Measurements from ENCODE around the gene H1-8.

Gene H1-8

DNA sequence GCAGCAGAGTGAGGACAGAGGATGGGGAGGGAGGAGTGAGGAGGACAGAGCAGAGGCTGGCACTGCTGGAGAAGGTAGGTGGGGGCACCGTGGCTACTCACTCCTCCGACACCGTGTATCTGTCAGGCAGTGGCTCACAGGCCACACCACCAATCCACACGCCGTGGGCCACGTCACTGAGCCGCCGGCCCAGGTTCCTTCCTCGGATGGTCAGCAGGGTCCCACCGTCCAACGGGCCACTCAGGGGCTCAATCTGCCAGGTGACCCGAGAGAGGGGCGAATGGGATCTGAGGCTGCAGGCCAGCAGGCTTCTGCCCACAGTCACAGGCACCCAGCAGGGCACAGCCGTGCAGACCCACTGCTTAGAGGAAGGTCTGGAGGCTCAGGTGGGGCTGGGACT lies 30.5 kb downstream of the H1-8 start:
- Mint-ChIP-seq H3K27ac (no peak overlapping the region), H3K9me3 (no peaks in the 10 kb centered on the region), H3K36me3 (ENCODE audit: low read depth) (no peaks in the 10 kb centered on the region), H3K4me1 (ENCODE audit: low read depth) (peaks cover 4% of the 10 kb centered on the region), H3K27me3 (ENCODE audit: low read depth) (no peaks in the 10 kb centered on the region), H3K4me3 (no peak overlapping the region)
- DNase-seq (ENCODE audit: low spot score) = no peak

- peaks cover 4% of the 10 kb centered on the region for H3K4me1 Mint-ChIP-seq (ENCODE audit: low read depth)
- no peak overlapping the region for H3K4me3 Mint-ChIP-seq
- H3K27ac Mint-ChIP-seq = no peak overlapping the region
- no peaks in the 10 kb centered on the region for H3K27me3 Mint-ChIP-seq (ENCODE audit: low read depth)
- no peaks in the 10 kb centered on the region for H3K36me3 Mint-ChIP-seq (ENCODE audit: low read depth)
- no peaks in the 10 kb centered on the region for H3K9me3 Mint-ChIP-seq
- no peak for DNase-seq (ENCODE audit: low spot score)
Measured at GRCh38 chr3:129574206-129574605, 31.2 kb downstream of the H1-8 start.

GRCh38 chr3:129575233-129575996 lies 32.4 kb downstream of the H1-8 start:
- H3K4me1 Mint-ChIP-seq (ENCODE audit: low read depth) = peaks cover 4% of the 10 kb centered on the region
- H3K9me3 Mint-ChIP-seq = no peaks in the 10 kb centered on the region
- H3K36me3 Mint-ChIP-seq (ENCODE audit: low read depth) = no peaks in the 10 kb centered on the region
- H3K27me3 Mint-ChIP-seq (ENCODE audit: low read depth) = no peaks in the 10 kb centered on the region
- no peak for DNase-seq (ENCODE audit: low spot score)
- H3K4me3 Mint-ChIP-seq = no peak overlapping the region
- H3K27ac Mint-ChIP-seq = no peak overlapping the region

GRCh38 chr3:129575997-129576384 lies 33.0 kb downstream of the H1-8 start:
- Mint-ChIP-seq H3K4me1 (ENCODE audit: low read depth) (peaks cover 4% of the 10 kb centered on the region), H3K27me3 (ENCODE audit: low read depth) (no peaks in the 10 kb centered on the region), H3K27ac (no peak overlapping the region), H3K36me3 (ENCODE audit: low read depth) (no peaks in the 10 kb centered on the region), H3K4me3 (no peak overlapping the region), H3K9me3 (no peaks in the 10 kb centered on the region)
- no peak for DNase-seq (ENCODE audit: low spot score)

DNA sequence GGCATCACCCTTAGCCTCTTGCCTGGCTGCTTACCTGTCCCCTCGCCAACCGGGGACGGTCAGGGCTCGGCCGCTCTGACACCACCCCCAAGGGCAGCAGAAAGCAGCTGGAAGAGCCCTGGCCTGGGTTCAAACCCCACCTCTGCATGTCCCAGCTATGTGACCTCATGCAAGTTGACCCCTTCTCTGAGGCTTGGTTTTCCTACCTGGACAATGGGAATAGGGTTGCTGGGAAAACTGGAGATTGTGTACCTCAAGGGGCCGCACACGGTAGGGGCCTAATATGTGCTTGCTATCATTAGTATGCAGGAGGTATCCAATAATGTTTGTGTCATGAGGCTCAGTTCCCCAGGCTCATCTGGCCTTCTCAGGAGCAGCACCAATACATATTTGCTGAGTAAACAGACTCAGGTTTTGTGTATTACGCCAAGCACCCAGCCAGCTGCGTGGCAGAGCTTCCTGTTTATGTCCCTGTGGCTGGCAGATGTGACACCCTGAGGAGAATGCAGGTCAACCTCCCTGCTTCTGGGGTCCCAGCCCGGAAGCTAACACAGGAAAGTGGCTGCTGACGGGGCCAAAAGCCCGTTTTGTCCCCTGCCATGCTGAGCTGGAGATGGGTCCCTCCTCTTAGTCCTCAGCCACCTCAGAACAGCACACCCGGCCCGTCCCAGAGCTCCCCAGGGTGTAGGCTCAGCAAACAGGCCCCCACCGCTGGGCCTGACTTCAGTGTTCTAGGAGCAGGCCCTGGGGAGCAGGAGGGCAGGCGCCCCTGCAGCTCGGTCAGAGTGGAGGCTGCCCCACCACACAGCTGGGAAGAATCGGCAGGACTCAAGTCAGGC lies 33.8 kb downstream of the H1-8 start:
- peaks cover 4% of the 10 kb centered on the region for H3K4me1 Mint-ChIP-seq (ENCODE audit: low read depth)
- DNase-seq (ENCODE audit: low spot score) = no peak
- no peaks in the 10 kb centered on the region for H3K36me3 Mint-ChIP-seq (ENCODE audit: low read depth)
- H3K27me3 Mint-ChIP-seq (ENCODE audit: low read depth) = no peaks in the 10 kb centered on the region
- no peaks in the 10 kb centered on the region for H3K9me3 Mint-ChIP-seq
- no peak overlapping the region for H3K27ac Mint-ChIP-seq
- H3K4me3 Mint-ChIP-seq = no peak overlapping the region

- Mint-ChIP-seq H3K27me3 (ENCODE audit: low read depth) (no peaks in the 10 kb centered on the region), H3K27ac (no peak overlapping the region), H3K36me3 (ENCODE audit: low read depth) (no peaks in the 10 kb centered on the region), H3K4me1 (ENCODE audit: low read depth) (peaks cover 4% of the 10 kb centered on the region), H3K4me3 (no peak overlapping the region), H3K9me3 (no peaks in the 10 kb centered on the region)
- DNase-seq (ENCODE audit: low spot score) = no peak
Measured at GRCh38 chr3:129577366-129577765, 34.4 kb downstream of the H1-8 start.

GRCh38 chr3:129577925-129578786 lies 35.2 kb downstream of the H1-8 start:
- H3K27ac Mint-ChIP-seq = no peak overlapping the region
- H3K9me3 Mint-ChIP-seq = no peaks in the 10 kb centered on the region
- no peaks in the 10 kb centered on the region for H3K36me3 Mint-ChIP-seq (ENCODE audit: low read depth)
- no peak overlapping the region for H3K4me3 Mint-ChIP-seq
- H3K27me3 Mint-ChIP-seq (ENCODE audit: low read depth) = no peaks in the 10 kb centered on the region
- no peak for DNase-seq (ENCODE audit: low spot score)
- H3K4me1 Mint-ChIP-seq (ENCODE audit: low read depth) = peaks cover 4% of the 10 kb centered on the region

DNA sequence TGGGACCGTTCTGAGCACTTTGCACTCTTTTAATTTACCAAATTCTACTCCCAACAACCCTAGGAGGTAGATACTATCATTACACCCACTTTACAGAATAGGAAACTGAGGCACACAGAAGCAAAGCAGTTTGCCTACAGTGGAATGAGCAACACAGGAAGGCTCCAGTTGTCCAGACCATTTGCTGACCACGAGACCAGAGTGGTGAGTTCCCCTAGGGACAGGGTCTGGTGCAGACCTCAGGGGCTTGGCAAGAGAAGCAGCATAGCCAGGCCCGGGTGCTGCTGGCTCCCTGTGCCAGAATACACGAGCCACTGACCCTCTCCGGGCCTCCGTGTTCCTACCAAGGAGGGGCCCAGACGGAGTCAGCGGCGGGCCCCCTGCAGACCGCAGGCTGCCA lies 37.0 kb downstream of the H1-8 start:
- H3K27me3 Mint-ChIP-seq (ENCODE audit: low read depth) = no peaks in the 10 kb centered on the region
- H3K36me3 Mint-ChIP-seq (ENCODE audit: low read depth) = no peaks in the 10 kb centered on the region
- peaks cover 4% of the 10 kb centered on the region for H3K4me1 Mint-ChIP-seq (ENCODE audit: low read depth)
- no peak for DNase-seq (ENCODE audit: low spot score)
- H3K9me3 Mint-ChIP-seq = no peaks in the 10 kb centered on the region
- H3K4me3 Mint-ChIP-seq = no peak overlapping the region
- no peak overlapping the region for H3K27ac Mint-ChIP-seq

- Mint-ChIP-seq H3K27ac (no peak overlapping the region), H3K4me3 (no peak overlapping the region), H3K9me3 (no peaks in the 10 kb centered on the region), H3K4me1 (ENCODE audit: low read depth) (peaks cover 3% of the 10 kb centered on the region), H3K36me3 (ENCODE audit: low read depth) (no peaks in the 10 kb centered on the region), H3K27me3 (ENCODE audit: low read depth) (no peaks in the 10 kb centered on the region)
- no peak for DNase-seq (ENCODE audit: low spot score)
Measured at GRCh38 chr3:129581623-129582022, 38.6 kb downstream of the H1-8 start.

DNA sequence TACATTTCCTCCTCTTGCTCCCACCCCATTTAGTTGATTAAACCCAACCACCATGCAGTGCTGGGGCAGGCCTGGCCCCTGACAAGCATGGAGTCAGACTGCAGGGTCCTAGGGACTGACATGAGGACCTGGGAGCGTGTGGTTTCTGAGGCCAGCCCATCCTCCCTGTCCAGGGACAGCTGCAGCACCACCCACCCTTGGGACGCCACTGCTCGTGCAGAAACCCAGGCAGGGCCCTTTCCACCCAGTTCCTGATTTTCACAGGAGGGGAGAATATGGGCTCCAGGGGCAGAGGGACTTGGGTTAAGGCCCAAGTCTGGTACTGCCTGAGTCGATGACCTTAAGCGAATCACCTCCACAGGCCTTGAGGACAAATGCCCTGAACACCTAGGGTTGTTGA lies 39.8 kb downstream of the H1-8 start:
- no peak for DNase-seq (ENCODE audit: low spot score)
- Mint-ChIP-seq H3K4me1 (ENCODE audit: low read depth) (no peaks in the 10 kb centered on the region), H3K27me3 (ENCODE audit: low read depth) (no peaks in the 10 kb centered on the region), H3K9me3 (no peaks in the 10 kb centered on the region), H3K4me3 (no peak overlapping the region), H3K36me3 (ENCODE audit: low read depth) (no peaks in the 10 kb centered on the region), H3K27ac (no peak overlapping the region)

DNA sequence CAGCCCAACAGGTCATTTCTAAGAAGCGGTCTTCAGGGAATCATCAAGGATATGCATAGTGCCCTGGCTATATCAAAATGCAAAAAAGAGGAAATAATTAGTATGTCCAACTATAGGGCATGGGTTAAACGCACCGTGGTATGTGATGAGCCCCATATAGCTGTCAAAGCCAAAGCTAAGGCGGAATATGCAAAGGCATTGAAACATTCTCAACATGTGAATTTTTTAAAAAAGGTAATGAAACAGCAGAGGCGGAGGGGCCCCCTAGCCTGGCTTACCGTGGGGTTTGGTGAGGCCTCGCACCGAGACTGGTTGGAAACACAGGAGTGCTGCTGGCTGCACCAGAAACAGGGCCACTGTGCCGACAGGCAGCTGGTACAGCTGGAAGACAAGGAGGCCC lies 40.3 kb downstream of the H1-8 start:
- DNase-seq (ENCODE audit: low spot score) = no peak
- no peak overlapping the region for H3K27ac Mint-ChIP-seq
- no peaks in the 10 kb centered on the region for H3K27me3 Mint-ChIP-seq (ENCODE audit: low read depth)
- H3K36me3 Mint-ChIP-seq (ENCODE audit: low read depth) = no peaks in the 10 kb centered on the region
- no peak overlapping the region for H3K4me3 Mint-ChIP-seq
- H3K4me1 Mint-ChIP-seq (ENCODE audit: low read depth) = no peaks in the 10 kb centered on the region
- no peaks in the 10 kb centered on the region for H3K9me3 Mint-ChIP-seq

DNA sequence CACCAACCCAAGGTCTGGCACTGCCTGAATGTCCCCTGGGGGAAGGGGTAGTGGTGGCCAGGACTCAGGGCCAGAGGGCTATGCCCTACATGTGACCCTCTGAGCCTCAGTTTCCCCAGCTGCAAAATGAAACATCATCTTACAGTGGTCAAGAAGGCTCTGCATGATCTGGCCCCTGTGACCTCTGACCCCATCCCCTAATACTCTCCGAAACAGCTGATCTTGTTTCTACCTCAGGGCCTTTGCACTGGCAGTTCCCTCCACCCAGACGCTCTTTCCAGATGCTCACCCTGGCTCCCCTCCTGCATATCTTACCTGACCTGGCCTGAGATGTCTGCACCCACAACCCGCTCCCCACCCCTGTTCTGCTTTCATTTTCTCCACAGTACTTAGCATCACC lies 41.7 kb downstream of the H1-8 start:
- no peaks in the 10 kb centered on the region for H3K9me3 Mint-ChIP-seq

GRCh38 chr3:129585949-129586657 lies 43.1 kb downstream of the H1-8 start:
- H3K27me3 Mint-ChIP-seq (ENCODE audit: low read depth) = peaks cover 6% of the 10 kb centered on the region
- no peaks in the 10 kb centered on the region for H3K36me3 Mint-ChIP-seq (ENCODE audit: low read depth)
- no peaks in the 10 kb centered on the region for H3K9me3 Mint-ChIP-seq
- no peak overlapping the region for H3K4me3 Mint-ChIP-seq
- DNase-seq (ENCODE audit: low spot score) = no peak
- no peaks in the 10 kb centered on the region for H3K4me1 Mint-ChIP-seq (ENCODE audit: low read depth)
- H3K27ac Mint-ChIP-seq = no peak overlapping the region

More for the DNA sequence above, 41.7 kb downstream of the H1-8 start:
- Mint-ChIP-seq H3K4me1 (ENCODE audit: low read depth) (no peaks in the 10 kb centered on the region), H3K4me3 (no peak overlapping the region), H3K36me3 (ENCODE audit: low read depth) (no peaks in the 10 kb centered on the region), H3K27me3 (ENCODE audit: low read depth) (no peaks in the 10 kb centered on the region), H3K27ac (no peak overlapping the region)
- no peak for DNase-seq (ENCODE audit: low spot score)

Data from T-helper 2 cell treated with Interferon-gamma antibody and Interleukin-4, amounts not matched to agents 5 μg/mL and 100 μg/mL, for 36 hours (primary cell).